ENCODE measurements around the gene ARHGEF25.
"Not testable (repeated sequence)": the region's sequence is repeated elsewhere in the genome, so short reads cannot be mapped to it uniquely, and the experiment has no call there.

The ARHGEF25 gene

GRCh38 chr12:57627501-57628279 lies 16.5 kb downstream of the ARHGEF25 start:
- Mint-ChIP-seq H3K4me1 (peaks cover 12% of the 10 kb centered on the region), H3K27ac (no peak overlapping the region), H3K4me3 (peak overlapping the region; percentile 32), H3K36me3 (ENCODE audit: low read depth) (no peaks in the 10 kb centered on the region), H3K27me3 (peaks cover 88% of the 10 kb centered on the region), H3K9me3 (no peaks in the 10 kb centered on the region)
- ATAC-seq, result no peak
- DNase-seq, result peak; percentile 44

GRCh38 chr12:57628280-57629191 lies 17.3 kb downstream of the ARHGEF25 start:
- Mint-ChIP-seq H3K9me3 (no peaks in the 10 kb centered on the region), H3K27me3 (peaks cover 86% of the 10 kb centered on the region), H3K36me3 (ENCODE audit: low read depth) (no peaks in the 10 kb centered on the region), H3K27ac (no peak overlapping the region), H3K4me3 (no peak overlapping the region), H3K4me1 (peaks cover 16% of the 10 kb centered on the region)
- DNase-seq (no peak), ATAC-seq (no peak)

GRCh38 chr12:57629897-57630471 lies 18.7 kb downstream of the ARHGEF25 start:
- no peak overlapping the region for H3K4me3 Mint-ChIP-seq
- no peak for DNase-seq

GRCh38 chr12:57630891-57631433 lies 19.7 kb downstream of the ARHGEF25 start:
- Mint-ChIP-seq H3K4me3 (no peak overlapping the region), H3K4me1 (peaks cover 20% of the 10 kb centered on the region), H3K9me3 (no peaks in the 10 kb centered on the region), H3K27ac (no peak overlapping the region), H3K27me3 (peaks cover 72% of the 10 kb centered on the region), H3K36me3 (ENCODE audit: low read depth) (no peaks in the 10 kb centered on the region)
- DNase-seq, result no peak
- no peak for ATAC-seq

More at GRCh38 chr12:57629897-57630471, 18.7 kb downstream of the ARHGEF25 start:
- H3K36me3 Mint-ChIP-seq (ENCODE audit: low read depth), result no peaks in the 10 kb centered on the region
- no peak for ATAC-seq
- H3K9me3 Mint-ChIP-seq, result no peaks in the 10 kb centered on the region
- H3K27ac Mint-ChIP-seq, result no peak overlapping the region
- H3K27me3 Mint-ChIP-seq, result peaks cover 81% of the 10 kb centered on the region
- H3K4me1 Mint-ChIP-seq, result peaks cover 20% of the 10 kb centered on the region

GRCh38 chr12:57631566-57632072 lies 20.4 kb downstream of the ARHGEF25 start:
- no peak for ATAC-seq
- Mint-ChIP-seq H3K27me3 (peaks cover 66% of the 10 kb centered on the region), H3K4me3 (peak overlapping the region; percentile 69), H3K27ac (no peak overlapping the region), H3K9me3 (no peaks in the 10 kb centered on the region), H3K4me1 (peaks cover 15% of the 10 kb centered on the region), H3K36me3 (ENCODE audit: low read depth) (no peaks in the 10 kb centered on the region)
- no peak for DNase-seq

GRCh38 chr12:57632073-57632957 lies 21.1 kb downstream of the ARHGEF25 start:
- no peaks in the 10 kb centered on the region for H3K36me3 Mint-ChIP-seq (ENCODE audit: low read depth)
- H3K9me3 Mint-ChIP-seq, result no peaks in the 10 kb centered on the region
- DNase-seq (peak; percentile 30), ATAC-seq (peak; percentile 38)
- H3K4me3 Mint-ChIP-seq, result peak overlapping the region; percentile 69
- peaks cover 60% of the 10 kb centered on the region for H3K27me3 Mint-ChIP-seq
- no peak overlapping the region for H3K27ac Mint-ChIP-seq
- H3K4me1 Mint-ChIP-seq, result peaks cover 11% of the 10 kb centered on the region

GRCh38 chr12:57632958-57633840 lies 22.0 kb downstream of the ARHGEF25 start, which contains the start of gene B4GALNT1:
B4GALNT1 (minus strand) TSS chr12:57633201; CDS start chr12:57632132, 1,069 bp downstream.
- Mint-ChIP-seq H3K36me3 (ENCODE audit: low read depth) (no peaks in the 10 kb centered on the region), H3K27me3 (peaks cover 55% of the 10 kb centered on the region), H3K9me3 (no peaks in the 10 kb centered on the region), H3K27ac (no peak within 1 kb of the TSS), H3K4me1 (peaks cover 8% of the 10 kb centered on the region), H3K4me3 (peak within 1 kb of the TSS; percentile 69)
- peak; percentile 74 for DNase-seq
- ATAC-seq, result peak; percentile 80

- not testable (repeated sequence) for H3K4me3 Mint-ChIP-seq; DNase-seq; H3K27ac Mint-ChIP-seq; H3K36me3 Mint-ChIP-seq (ENCODE audit: low read depth); ATAC-seq; H3K9me3 Mint-ChIP-seq; H3K4me1 Mint-ChIP-seq
- peaks cover 27% of the 10 kb centered on the region for H3K27me3 Mint-ChIP-seq
Observed at GRCh38 chr12:57636731-57637130, 25.5 kb downstream of the ARHGEF25 start.

GRCh38 chr12:57637364-57637763 lies 26.1 kb downstream of the ARHGEF25 start:
- H3K27ac Mint-ChIP-seq, result no peak overlapping the region
- ATAC-seq (no peak), DNase-seq (no peak)
- H3K36me3 Mint-ChIP-seq (ENCODE audit: low read depth), result no peaks in the 10 kb centered on the region
- peaks cover 8% of the 10 kb centered on the region for H3K4me1 Mint-ChIP-seq
- no peaks in the 10 kb centered on the region for H3K9me3 Mint-ChIP-seq
- H3K4me3 Mint-ChIP-seq, result no peak overlapping the region
- H3K27me3 Mint-ChIP-seq, result peaks cover 26% of the 10 kb centered on the region

- ATAC-seq (no peak), DNase-seq (no peak)
- Mint-ChIP-seq H3K4me3 (no peak overlapping the region), H3K4me1 (peaks cover 8% of the 10 kb centered on the region), H3K9me3 (no peaks in the 10 kb centered on the region), H3K27me3 (peaks cover 25% of the 10 kb centered on the region), H3K27ac (no peak overlapping the region), H3K36me3 (ENCODE audit: low read depth) (no peaks in the 10 kb centered on the region)
Observed at GRCh38 chr12:57638096-57638495, 26.9 kb downstream of the ARHGEF25 start.

- H3K27me3 Mint-ChIP-seq, result peaks cover 14% of the 10 kb centered on the region
- no peak overlapping the region for H3K27ac Mint-ChIP-seq
- no peaks in the 10 kb centered on the region for H3K4me1 Mint-ChIP-seq
- ATAC-seq (no peak), DNase-seq (no peak)
- H3K36me3 Mint-ChIP-seq (ENCODE audit: low read depth), result peaks cover 2% of the 10 kb centered on the region
- H3K9me3 Mint-ChIP-seq, result no peaks in the 10 kb centered on the region
- H3K4me3 Mint-ChIP-seq, result no peak overlapping the region
Observed at GRCh38 chr12:57640175-57641042, 29.2 kb downstream of the ARHGEF25 start.

Data from activated naive CD8-positive, alpha-beta T cell treated with anti-CD3 and anti-CD28 coated beads, Interleukin-2, amount 50 U/mL, for 24 hours (primary cell).